Measurements from ENCODE around the gene KCNJ6.
A peak's percentile ranks its signal among the peaks of the same experiment; 100 is the strongest.
"Not testable (repeated sequence)": the region's sequence is repeated elsewhere in the genome, so short reads cannot be mapped to it uniquely, and the experiment has no call there.

The KCNJ6 gene

GRCh38 chr21:37724201-37724600 lies 192.1 kb downstream of the KCNJ6 start:
- DNase-seq (ENCODE audit: low spot score), result no peak

- DNase-seq (ENCODE audit: low spot score), result no peak
These were observed 198.7 kb downstream of the KCNJ6 start for GRCh38 chr21:37717534-37717933.

- DNase-seq (ENCODE audit: low spot score), result not testable (repeated sequence)
These were observed 203.7 kb downstream of the KCNJ6 start for GRCh38 chr21:37712569-37712934.

- peak; percentile 14 for DNase-seq (ENCODE audit: low spot score)
These were observed 204.3 kb downstream of the KCNJ6 start for GRCh38 chr21:37711836-37712568.

- no peak for DNase-seq (ENCODE audit: low spot score)
These were observed 204.9 kb downstream of the KCNJ6 start for GRCh38 chr21:37711286-37711829.

- DNase-seq (ENCODE audit: low spot score), result no peak
These were observed 205.5 kb downstream of the KCNJ6 start for GRCh38 chr21:37710546-37711285.

- no peak for DNase-seq (ENCODE audit: low spot score)
These were observed 211.5 kb downstream of the KCNJ6 start for GRCh38 chr21:37704751-37705150.

- DNase-seq (ENCODE audit: low spot score), result no peak
These were observed 214.0 kb downstream of the KCNJ6 start for GRCh38 chr21:37702241-37702640.

- peak; percentile 56 for DNase-seq (ENCODE audit: low spot score)
These were observed 215.5 kb downstream of the KCNJ6 start for GRCh38 chr21:37700641-37701202.

- no peak for DNase-seq (ENCODE audit: low spot score)
These were observed 217.1 kb downstream of the KCNJ6 start for GRCh38 chr21:37699024-37699775.

- DNase-seq (ENCODE audit: low spot score), result no peak
These were observed 219.3 kb downstream of the KCNJ6 start for GRCh38 chr21:37696936-37697335.

GRCh38 chr21:37695111-37695510 lies 221.1 kb downstream of the KCNJ6 start:
- DNase-seq (ENCODE audit: low spot score), result no peak

- DNase-seq (ENCODE audit: low spot score), result no peak
These were observed 227.2 kb downstream of the KCNJ6 start for GRCh38 chr21:37688952-37689659.

- DNase-seq (ENCODE audit: low spot score), result no peak
These were observed 229.1 kb downstream of the KCNJ6 start for GRCh38 chr21:37686991-37687810.

GRCh38 chr21:37684547-37684946 lies 231.7 kb downstream of the KCNJ6 start:
- DNase-seq (ENCODE audit: low spot score), result no peak

- DNase-seq (ENCODE audit: low spot score), result no peak
These were observed 232.2 kb downstream of the KCNJ6 start for GRCh38 chr21:37684115-37684493.

GRCh38 chr21:37683396-37684114 lies 232.7 kb downstream of the KCNJ6 start:
- DNase-seq (ENCODE audit: low spot score), result no peak

GRCh38 chr21:37682966-37683365 lies 233.3 kb downstream of the KCNJ6 start:
- DNase-seq (ENCODE audit: low spot score), result no peak

GRCh38 chr21:37677006-37677405 lies 239.3 kb downstream of the KCNJ6 start:
- no peak for DNase-seq (ENCODE audit: low spot score)

- DNase-seq (ENCODE audit: low spot score), result peak; percentile 50
These were observed 241.0 kb downstream of the KCNJ6 start for GRCh38 chr21:37675202-37675801.

Measured in hematopoietic multipotent progenitor cell treated with erythropoietin and hydrocortisone succinate and interleukin-3 and kit ligand, for 15 days (in vitro differentiated cells).